A549 (cell line): Measurements from ENCODE around the gene NAA20. TPM values are rescaled to one million over a fixed set of nuclear protein-coding genes. Genes with fewer than 3 reads are reported as not detected.

Experiments
- ATAC-seq, 2 experiments: fragments of 200-7000 bp in 1 of 2; fragments of >200 bp in 1 of 2; cut with Nextera tagmentation in 1 of 2; cut with Tn5 transposase in 1 of 2; 3 replicates each; pipeline versions ENCODE4 v1.8.0 to v1.9.1; 2018 to 2020; ENCODE audit warnings: mild to moderate bottlenecking in 1 of 2, moderate library complexity in 1 of 2
- CTCF ChIA-PET: fragments of 300-600 bp; sonication (Branson Sonifier 250); formaldehyde crosslinking; extraction: SDS; loops from one replicate; lab custom pipeline; 2021; ENCODE audit warnings: antibody characterized with exemption, inconsistent platforms; lab: Yijun Ruan, JAX
- POLR2A ChIA-PET: fragments of 350-600 bp; formaldehyde crosslinking; extraction: SDS; loops from one replicate; lab custom pipeline; 2021; ENCODE audit warnings: antibody characterized with exemption, inconsistent platforms; lab: Yijun Ruan, JAX
- DNase-seq, 2 experiments: peaks; one replicate each; pipeline versions ENCODE4 v3.0.0 to v3.0.0-alpha.2; 2011 to 2016; ENCODE audit warnings: low read depth in 1 of 2, low spot score in 1 of 2
- FAIRE-seq: peaks from 2 replicates; lab custom pipeline; 2011; peaks lifted over from hg19 to GRCh38; lab: Jason Lieb, UNC
- H3K27ac ChIP-seq, 2 experiments: fragments of >200 bp; sonication (Bioruptor Twin); formaldehyde crosslinking; 3 replicates each; pipeline ENCODE4 v1.5.1; 2016 to 2017
- H3K4me1 ChIP-seq: fragments of >200 bp; sonication (Bioruptor Twin); formaldehyde crosslinking; 3 replicates; pipeline ENCODE4 v1.6.1; 2016
- H3K4me2 ChIP-seq: fragments of >200 bp; sonication (Bioruptor Twin); formaldehyde crosslinking; 3 replicates; pipeline ENCODE4 v1.6.1; 2016
- H3K4me3 ChIP-seq: fragments of >200 bp; sonication (Bioruptor Twin); formaldehyde crosslinking; 3 replicates; pipeline ENCODE4 v1.5.1; 2016
- H3K9me3 ChIP-seq: fragments of >200 bp; sonication (Bioruptor Twin); formaldehyde crosslinking; 3 replicates; pipeline ENCODE4 v1.6.1; 2016
- CHD4 ChIP-seq: fragments of 200-600 bp; sonication (generic); IDR thresholded peaks from 2 replicates; pipeline ENCODE4 v1.6.1; 2016; ENCODE audit warnings: antibody characterized with exemption, mild to moderate bottlenecking, borderline replicate concordance
- EHF ChIP-seq: fragments of 250-450 bp; sonication (Bioruptor Pico); IDR thresholded peaks from 2 replicates; pipeline ENCODE4 v1.5.0; 2020; ENCODE audit warnings: mild to moderate bottlenecking
- EP300 ChIP-seq, 2 experiments: fragments of >200 bp; sonication (Bioruptor Twin); formaldehyde crosslinking; IDR thresholded peaks; 2 replicates in 1 of 2; 3 replicates in 1 of 2; pipeline ENCODE4 v1.6.1; 2016 to 2017
- FOSB ChIP-seq: fragments of 250-450 bp; sonication (Bioruptor Pico); IDR thresholded peaks from 2 replicates; pipeline ENCODE4 v1.5.0; 2020; ENCODE audit warnings: mild to moderate bottlenecking, moderate library complexity
- FOXS1 ChIP-seq: fragments of 250-450 bp; sonication (Bioruptor Pico); IDR thresholded peaks from 2 replicates; pipeline ENCODE4 v1.5.0; 2020; ENCODE audit warnings: mild to moderate bottlenecking, moderate library complexity
- GATA3 ChIP-seq: IDR thresholded peaks from 2 replicates; pipeline ENCODE4 v1.6.1; 2012; ENCODE audit warnings: borderline replicate concordance
- JUN ChIP-seq, 2 experiments: fragments of >200 bp; sonication (Bioruptor Twin); formaldehyde crosslinking; IDR thresholded peaks; 2 replicates in 1 of 2; 3 replicates in 1 of 2; pipeline ENCODE4 v1.6.1; 2016 to 2017
- KDM1A ChIP-seq: fragments of 200-600 bp; sonication (generic); IDR thresholded peaks from 2 replicates; pipeline ENCODE4 v1.6.1; 2016; ENCODE audit warnings: low read depth, mild to moderate bottlenecking
- MYC ChIP-seq: IDR thresholded peaks from 2 replicates; pipeline ENCODE4 v1.6.1; 2012; ENCODE audit warnings: mild to moderate bottlenecking, inconsistent platforms, low read length, improper control_type of control experiment, borderline replicate concordance
- NFE2L2 ChIP-seq: fragments of 150-350 bp; conservative IDR thresholded peaks from 2 replicates; pipeline ENCODE4 v1.6.1; 2014; ENCODE audit warnings: low read length
- POLR2A ChIP-seq: IDR thresholded peaks from 2 replicates; pipeline ENCODE4 v1.6.1; 2012; ENCODE audit warnings: mild to moderate bottlenecking, low read length
- RAD21 ChIP-seq, 2 experiments: fragments of >200 bp in 1 of 2; sonication (Bioruptor Twin) in 1 of 2; formaldehyde crosslinking in 1 of 2; IDR thresholded peaks in 1 of 2; conservative IDR thresholded peaks in 1 of 2; 2 replicates in 1 of 2; 3 replicates in 1 of 2; pipeline ENCODE4 v1.6.1; 2012 to 2018; ENCODE audit warnings: inconsistent platforms in 1 of 2
- RCOR1 ChIP-seq: fragments of 150-350 bp; IDR thresholded peaks from 2 replicates; pipeline ENCODE4 v1.6.1; 2014; ENCODE audit warnings: antibody characterized with exemption, low read length, low read depth
- TP53 ChIP-seq: fragments of 250-450 bp; sonication (Bioruptor Pico); IDR thresholded peaks from 2 replicates; pipeline ENCODE4 v1.5.0; 2021; ENCODE audit warnings: mild to moderate bottlenecking, moderate library complexity
- WGBS: methylation state at CpG from one replicate; pipeline ENCODE4 v1.1.6; 2017; ENCODE audit errors: missing lambda C conversion rate; 5-methylcytosine and 5-hydroxymethylcytosine counted together
- polyA plus RNA-seq, 4 experiments: library from polyadenylated mRNA; depleted of rRNA in 3 of 4; stranded (reverse); fragments of >200 nt; fragmentation: RNase III in 1 of 4; extraction: RNeasy Plus Mini Kit Qiagen cat#74134 plus additional on column Dnase treatment in 1 of 4; gene quantifications; 2 replicates in 3 of 4; 3 replicates in 1 of 4; pipeline ENCODE4 v1.2.3, GENCODE V29; 2011 to 2017
- TF ChIP-seq, protein P1 (sequence below): fragments of 250-450 bp; sonication (Bioruptor Pico); IDR thresholded peaks from 2 replicates; pipeline ENCODE4 v1.5.0; 2020; ENCODE audit warnings: low read depth, mild to moderate bottlenecking, moderate library complexity
- TF ChIP-seq, protein P2 (sequence below): IDR thresholded peaks from 2 replicates; pipeline ENCODE4 v1.6.1; 2012
- TF ChIP-seq, protein P3 (sequence below): IDR thresholded peaks from 2 replicates; pipeline ENCODE4 v1.6.1; 2012
- TF ChIP-seq, protein P4 (sequence below): IDR thresholded peaks from 2 replicates; pipeline ENCODE4 v1.6.1; 2012; ENCODE audit warnings: low read depth, borderline replicate concordance

NAA20 gene
- polyA plus RNA-seq, 2 of the 4 experiments (the other 2 are of a cell fraction) = 175 to 219 TPM

DNA sequence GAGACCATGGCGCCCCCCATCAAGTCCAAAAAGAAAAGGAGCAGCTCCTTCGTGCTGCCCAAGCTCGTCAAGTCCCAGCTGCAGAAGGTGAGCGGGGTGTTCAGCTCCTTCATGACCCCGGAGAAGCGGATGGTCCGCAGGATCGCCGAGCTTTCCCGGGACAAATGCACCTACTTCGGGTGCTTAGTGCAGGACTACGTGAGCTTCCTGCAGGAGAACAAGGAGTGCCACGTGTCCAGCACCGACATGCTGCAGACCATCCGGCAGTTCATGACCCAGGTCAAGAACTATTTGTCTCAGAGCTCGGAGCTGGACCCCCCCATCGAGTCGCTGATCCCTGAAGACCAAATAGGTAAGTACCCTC, 41.7 kb upstream of the NAA20 start:
- Histone ChIP-seq H3K4me2 (peak overlapping the region; percentile 94), H3K4me1 (peaks cover 46% of the 10 kb centered on the region), H3K9me3 (no peaks in the 10 kb centered on the region), H3K4me3 (peak overlapping the region; percentile 65), H3K27ac (peak overlapping the region; percentile 94 to 95)
- peak; percentile 54 to 56 for ATAC-seq
- DNase-seq = peak; percentile 59 to 69
- TF ChIP-seq NFE2L2 (no peak), EHF (CRISPR knock-in tag) (no peak), FOXS1 (CRISPR knock-in tag) (no peak), FOSB (CRISPR knock-in tag) (no peak), POLR2A (peak; percentile 5; the same call in 1 of the 2 replicates), TP53 (CRISPR knock-in tag) (no peak), MYC (peak; percentile 62; the same call in 1 of the 2 replicates), RCOR1 (no peak), JUN (IDR thresholded peaks at IDR 0.05) (no peak; a peak in 2 of 5 replicates), KDM1A (no peak)
- TF ChIP-seq, protein P1, sequence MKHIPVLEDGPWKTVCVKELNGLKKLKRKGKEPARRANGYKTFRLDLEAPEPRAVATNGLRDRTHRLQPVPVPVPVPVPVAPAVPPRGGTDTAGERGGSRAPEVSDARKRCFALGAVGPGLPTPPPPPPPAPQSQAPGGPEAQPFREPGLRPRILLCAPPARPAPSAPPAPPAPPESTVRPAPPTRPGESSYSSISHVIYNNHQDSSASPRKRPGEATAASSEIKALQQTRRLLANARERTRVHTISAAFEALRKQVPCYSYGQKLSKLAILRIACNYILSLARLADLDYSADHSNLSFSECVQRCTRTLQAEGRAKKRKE (CRISPR knock-in tag) = no peak; the same call in 1 of the 2 replicates
- TF ChIP-seq, protein P2, sequence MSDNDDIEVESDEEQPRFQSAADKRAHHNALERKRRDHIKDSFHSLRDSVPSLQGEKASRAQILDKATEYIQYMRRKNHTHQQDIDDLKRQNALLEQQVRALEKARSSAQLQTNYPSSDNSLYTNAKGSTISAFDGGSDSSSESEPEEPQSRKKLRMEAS = peak; percentile 96
- no peak for FAIRE-seq
- WGBS = 3% methylated on average over 18 of the region's 18 CpGs
- ChIA-PET POLR2A (interaction anchor here (0.6 to 4.5 kb wide), 19 partner anchors 8 to 218 kb away, joined by 3 to 92 read pairs (median 6); partner anchors contain the start of genes CFAP61, CRNKL1, NAA20 and RIN2), CTCF (interaction anchor here (0.7 to 6.5 kb wide), 23 partner anchors 11 to 592 kb away, joined by 3 to 79 read pairs (median 5); partner anchors contain the start of gene NAA20)

DNA sequence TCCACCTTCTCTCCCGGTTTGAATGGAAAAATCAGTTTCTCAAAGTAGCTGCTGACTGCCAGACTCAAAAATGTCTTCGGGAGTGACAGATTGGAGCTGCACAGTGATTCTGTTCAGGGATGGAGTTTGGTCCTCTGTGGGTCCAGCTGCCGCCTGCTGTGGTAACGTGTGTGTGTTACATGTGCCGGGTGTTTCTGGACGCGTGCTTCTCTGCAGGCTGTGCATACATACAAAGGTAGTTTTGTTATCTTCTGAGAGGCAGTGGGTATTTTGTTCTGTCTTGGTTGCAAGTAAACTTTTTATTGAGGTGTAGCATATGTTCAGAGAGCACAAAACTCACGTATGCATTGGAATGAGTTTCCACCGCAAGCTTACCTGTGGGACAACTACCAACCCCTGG, 41.3 kb upstream of the NAA20 start:
- Histone ChIP-seq H3K4me3 (peak overlapping the region; percentile 65), H3K4me1 (peaks cover 50% of the 10 kb centered on the region), H3K27ac (peak overlapping the region; percentile 94 to 95), H3K9me3 (no peaks in the 10 kb centered on the region), H3K4me2 (peak overlapping the region; percentile 94)
- ATAC-seq (peak; percentile 48 to 49; a peak in 5 of 6 replicates), DNase-seq (peak; percentile 40 to 59), FAIRE-seq (no peak)
- TF ChIP-seq, protein P3, sequence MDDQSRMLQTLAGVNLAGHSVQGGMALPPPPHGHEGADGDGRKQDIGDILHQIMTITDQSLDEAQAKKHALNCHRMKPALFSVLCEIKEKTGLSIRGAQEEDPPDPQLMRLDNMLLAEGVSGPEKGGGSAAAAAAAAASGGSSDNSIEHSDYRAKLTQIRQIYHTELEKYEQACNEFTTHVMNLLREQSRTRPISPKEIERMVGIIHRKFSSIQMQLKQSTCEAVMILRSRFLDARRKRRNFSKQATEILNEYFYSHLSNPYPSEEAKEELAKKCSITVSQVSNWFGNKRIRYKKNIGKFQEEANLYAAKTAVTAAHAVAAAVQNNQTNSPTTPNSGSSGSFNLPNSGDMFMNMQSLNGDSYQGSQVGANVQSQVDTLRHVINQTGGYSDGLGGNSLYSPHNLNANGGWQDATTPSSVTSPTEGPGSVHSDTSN = no peak
- TF ChIP-seq, protein P2 = peak; percentile 72
- 3% methylated on average over 9 of the region's 9 CpGs for WGBS
- ChIA-PET POLR2A (interaction anchor here (0.7 to 4.5 kb wide), 13 partner anchors 11 to 219 kb away, joined by 3 to 92 read pairs (median 9); partner anchors contain the start of genes CFAP61, CRNKL1, NAA20 and RIN2), CTCF (interaction anchor here (0.7 to 6.5 kb wide), 24 partner anchors 11 to 593 kb away, joined by 3 to 79 read pairs (median 5); partner anchors contain the start of gene NAA20)

DNA sequence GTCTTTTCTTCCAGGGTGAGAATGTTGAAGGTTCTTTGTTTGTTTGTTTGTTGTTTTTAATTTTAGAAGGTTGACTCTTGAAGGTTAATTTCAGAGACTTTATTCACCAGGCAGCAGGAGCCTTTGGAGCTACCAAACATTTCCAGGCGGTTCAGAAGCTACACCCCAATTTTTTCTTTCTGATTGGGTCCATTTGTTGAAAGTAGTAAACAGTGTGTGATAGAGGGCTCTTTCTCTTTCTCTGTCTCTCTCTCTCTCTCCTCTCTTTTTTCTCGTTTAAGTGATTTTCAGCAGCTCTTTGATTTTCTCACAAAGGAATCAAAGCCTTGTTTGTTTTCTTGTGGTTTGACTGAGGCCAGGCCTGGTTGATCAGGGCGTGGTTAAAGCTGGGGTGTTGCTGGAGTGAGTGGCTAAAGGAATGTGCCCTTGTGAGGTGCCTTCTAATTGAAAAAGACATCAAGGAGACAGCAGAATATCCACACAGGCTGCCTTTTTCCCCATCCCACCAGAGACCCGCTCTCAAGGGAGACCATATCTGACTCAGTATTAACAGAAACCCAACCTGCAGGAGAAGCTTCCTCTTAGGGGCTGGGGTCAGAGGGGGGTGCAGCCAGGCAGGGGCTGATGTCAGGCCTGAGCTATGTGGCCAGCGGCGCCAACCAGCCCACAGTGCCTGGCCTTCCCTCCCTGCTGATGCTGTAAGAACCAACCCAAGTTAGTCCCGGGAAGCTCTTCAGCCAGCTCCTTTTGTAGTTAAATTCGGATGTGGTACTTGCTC, 40.4 kb upstream of the NAA20 start:
- peak overlapping the region; percentile 94 for H3K4me2 ChIP-seq
- peaks cover 59% of the 10 kb centered on the region for H3K4me1 ChIP-seq
- DNase-seq = peak; percentile 79 to 86
- H3K9me3 ChIP-seq = no peaks in the 10 kb centered on the region
- FAIRE-seq = peak; percentile 61
- CTCF ChIA-PET = interaction anchor here (0.8 to 6.5 kb wide), 19 partner anchors 9 to 284 kb away, joined by 3 to 79 read pairs (median 6); partner anchors contain the start of gene NAA20
- POLR2A ChIA-PET = interaction anchor here (0.9 to 4.5 kb wide), 10 partner anchors 10 to 192 kb away, joined by 3 to 92 read pairs (median 8); partner anchors contain the start of gene NAA20
- 0 out of 5 replicates have a peak, but pooled peaks of 1 of the 2 experiments have one; percentile 20 for TF ChIP-seq EP300 (IDR thresholded peaks at IDR 0.05)
- TF ChIP-seq, protein P2 = peak; percentile 54; the same call in 1 of the 2 replicates
- peak in 1 of 2 experiments; percentile 27; a peak in 1 of 5 replicates for TF ChIP-seq RAD21 (conservative IDR thresholded peaks at IDR 0.05 in 1 of 2, IDR thresholded peaks at IDR 0.05 in 1 of 2)
- peak in 1 of 2 experiments; percentile 74; a peak in 1 of 5 replicates for TF ChIP-seq JUN (IDR thresholded peaks at IDR 0.05)
- TF ChIP-seq, protein P3 = no peak
- TF ChIP-seq CHD4 = no peak
- TF ChIP-seq, protein P4, sequence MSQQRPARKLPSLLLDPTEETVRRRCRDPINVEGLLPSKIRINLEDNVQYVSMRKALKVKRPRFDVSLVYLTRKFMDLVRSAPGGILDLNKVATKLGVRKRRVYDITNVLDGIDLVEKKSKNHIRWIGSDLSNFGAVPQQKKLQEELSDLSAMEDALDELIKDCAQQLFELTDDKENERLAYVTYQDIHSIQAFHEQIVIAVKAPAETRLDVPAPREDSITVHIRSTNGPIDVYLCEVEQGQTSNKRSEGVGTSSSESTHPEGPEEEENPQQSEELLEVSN = peak; percentile 56; the same call in 1 of the 2 replicates
- TF ChIP-seq GATA3 = peak; percentile 48; the same call in 1 of the 2 replicates
- WGBS = 3% methylated on average over 8 of the region's 8 CpGs
- H3K4me3 ChIP-seq = peak overlapping the region; percentile 65
- peak; percentile 58 to 81; a peak in 5 of 6 replicates for ATAC-seq
- peak overlapping the region; percentile 94 to 95 for H3K27ac ChIP-seq
